Activated CD4-positive, alpha-beta memory T cell treated with anti-CD3 and anti-CD28 coated beads, Interleukin-2, amount 10 ng/mL, durations not matched to agents 7 days and 5 days (primary cell): ENCODE results near the gene PIGT. TPM values are rescaled to one million over a fixed set of nuclear protein-coding genes. Genes with fewer than 3 reads are reported as not detected.
A peak's percentile ranks its signal among the peaks of the same experiment; 100 is the strongest.

ENCODE experiments used
- CTCF ChIA-PET: fragments of 350-600 bp; sonication (Branson Sonifier 250); formaldehyde crosslinking; loops from one replicate; lab custom pipeline; 2021; ENCODE audit warnings: antibody characterized with exemption, inconsistent platforms; lab: Charles Lee
- POLR2A ChIA-PET: fragments of 350-600 bp; sonication (Branson Sonifier 250); formaldehyde crosslinking; loops from one replicate; lab custom pipeline; 2021; ENCODE audit warnings: antibody characterized with exemption; lab: Charles Lee
- DNase-seq: peaks from one replicate; pipeline ENCODE4 v3.0.0-alpha.2; 2020
- H3K27ac Mint-ChIP-seq: one replicate; pipeline ENCODE4 v1.8.0; 2021; ENCODE audit warnings: mild to moderate bottlenecking, mixed read lengths
- H3K27me3 Mint-ChIP-seq: one replicate; pipeline ENCODE4 v1.8.0; 2021; ENCODE audit warnings: mixed read lengths
- H3K36me3 Mint-ChIP-seq: one replicate; pipeline ENCODE4 v1.8.0; 2021; ENCODE audit warnings: low read depth, mixed read lengths
- H3K4me1 Mint-ChIP-seq: one replicate; pipeline ENCODE4 v1.8.0; 2021; ENCODE audit warnings: mixed read lengths
- H3K4me3 Mint-ChIP-seq: one replicate; pipeline ENCODE4 v1.8.0; 2021; ENCODE audit warnings: mild to moderate bottlenecking, mixed read lengths
- H3K9me3 Mint-ChIP-seq: one replicate; pipeline ENCODE4 v1.8.0; 2021; ENCODE audit warnings: mixed read lengths
- total RNA-seq, 2 experiments: library from RNA; stranded (reverse); gene quantifications; one replicate each; pipeline ENCODE4 v1.2.3, GENCODE V29; 2021

Gene PIGT
- total RNA-seq, 2 experiments from 2014 or later, result 52.4 to 53.0 TPM

DNA sequence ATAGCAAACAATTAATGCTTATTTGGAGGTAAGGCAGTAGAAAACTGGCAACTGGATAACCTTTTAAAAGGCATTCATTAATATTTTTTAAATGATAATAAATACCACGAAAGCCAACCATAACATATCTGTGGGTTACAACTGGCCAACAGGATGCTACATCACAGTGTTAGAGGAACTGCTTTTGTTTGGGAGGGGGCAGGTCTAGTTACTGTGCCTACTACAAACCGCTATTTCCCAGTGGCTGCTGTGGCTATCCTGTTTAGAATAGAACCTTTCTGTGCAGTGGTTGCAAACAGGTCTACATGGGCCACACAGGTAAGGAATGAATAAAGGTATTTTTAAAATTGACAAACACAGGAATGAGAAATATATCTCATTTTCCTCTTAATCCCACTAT lies 976 bp downstream of the PIGT start:
- no peak for DNase-seq
- Mint-ChIP-seq H3K27ac (peak overlapping the region; percentile 91), H3K36me3 (peaks cover 39% of the 10 kb centered on the region), H3K4me1 (peaks cover 46% of the 10 kb centered on the region), H3K27me3 (no peaks in the 10 kb centered on the region), H3K9me3 (no peaks in the 10 kb centered on the region), H3K4me3 (peak overlapping the region; percentile 93)
- ChIA-PET CTCF (interaction anchor here (4.0 to 4.3 kb wide), 2 partner anchors 20 to 43 kb away, joined by 28 to 30 read pairs; no protein-coding TSS in a partner anchor), POLR2A (interaction anchor here (1.1 to 2.9 kb wide), 10 partner anchors 10 to 62 kb away, joined by 3 to 24 read pairs (median 6); partner anchors contain the start of gene SYS1)

DNA sequence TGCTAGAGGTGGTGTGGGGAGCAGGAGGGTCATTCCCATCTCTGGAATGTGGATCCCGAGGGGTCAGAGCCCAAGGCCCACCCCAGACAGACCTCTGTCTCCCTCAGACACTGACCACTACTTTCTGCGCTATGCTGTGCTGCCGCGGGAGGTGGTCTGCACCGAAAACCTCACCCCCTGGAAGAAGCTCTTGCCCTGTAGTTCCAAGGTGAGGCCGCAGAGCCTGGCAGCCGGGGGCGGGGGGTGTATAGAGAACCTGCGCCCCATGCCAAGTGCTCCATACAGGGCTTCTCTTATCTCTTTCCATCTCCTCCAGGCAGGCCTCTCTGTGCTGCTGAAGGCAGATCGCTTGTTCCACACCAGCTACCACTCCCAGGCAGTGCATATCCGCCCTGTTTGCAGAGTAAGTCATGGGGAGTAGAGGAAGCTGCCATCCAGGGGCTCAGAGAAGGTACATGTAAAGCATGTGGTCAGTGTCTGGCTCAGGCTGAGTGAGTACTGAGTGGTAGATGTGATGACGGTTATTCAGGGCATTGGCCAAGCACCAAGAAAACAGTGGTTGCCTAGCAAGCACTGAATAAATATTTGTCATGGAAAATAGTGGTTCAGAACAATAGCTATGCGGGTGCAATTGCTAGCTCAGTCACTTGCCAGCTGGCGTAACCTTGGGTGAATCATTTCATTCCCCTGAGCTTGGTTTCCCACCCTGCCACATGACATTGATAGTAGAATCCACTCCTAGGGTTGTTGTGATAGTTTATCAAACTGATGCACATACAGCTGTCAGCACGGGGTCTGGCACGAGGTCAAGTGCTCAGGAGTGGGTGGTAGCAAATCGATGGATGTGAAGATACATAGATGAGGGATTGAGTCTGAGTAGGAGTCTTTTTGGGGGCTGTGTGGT lies 3.5 kb downstream of the PIGT start:
- DNase-seq, result no peak
- Mint-ChIP-seq H3K36me3 (peaks cover 55% of the 10 kb centered on the region), H3K4me1 (peaks cover 42% of the 10 kb centered on the region), H3K27me3 (no peaks in the 10 kb centered on the region), H3K4me3 (no peak overlapping the region), H3K27ac (peak overlapping the region; percentile 28), H3K9me3 (no peaks in the 10 kb centered on the region)
- POLR2A ChIA-PET, result interaction anchor here (0.9 kb wide), 1 partner anchor 12 kb away, joined by 3 read pairs; no protein-coding TSS in a partner anchor
- CTCF ChIA-PET, result interaction anchor here (1.1 to 2.4 kb wide), 5 partner anchors 18 to 375 kb away, joined by 3 to 11 read pairs (median 3); no protein-coding TSS in a partner anchor

DNA sequence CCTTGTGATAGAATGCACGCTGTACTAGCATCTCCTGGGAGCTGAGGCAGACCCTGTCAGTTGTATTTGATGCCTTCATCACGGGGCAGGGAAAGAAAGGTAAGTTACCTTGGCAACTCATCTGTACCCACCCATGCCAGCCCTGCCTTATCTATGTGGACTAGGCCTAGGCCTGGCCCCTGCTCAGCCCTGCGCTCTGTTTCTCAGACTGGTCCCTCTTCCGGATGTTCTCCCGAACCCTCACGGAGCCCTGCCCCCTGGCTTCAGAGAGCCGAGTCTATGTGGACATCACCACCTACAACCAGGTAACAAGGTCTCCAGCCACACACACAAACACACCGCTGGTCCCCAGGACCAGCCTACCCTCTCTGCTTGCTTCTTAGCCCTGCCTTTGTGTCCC lies 4.2 kb downstream of the PIGT start:
- Mint-ChIP-seq H3K4me1 (peaks cover 38% of the 10 kb centered on the region), H3K9me3 (no peaks in the 10 kb centered on the region), H3K36me3 (peaks cover 60% of the 10 kb centered on the region), H3K4me3 (no peak overlapping the region), H3K27ac (no peak overlapping the region), H3K27me3 (no peaks in the 10 kb centered on the region)
- ChIA-PET CTCF (interaction anchor here (1.0 to 2.4 kb wide), 3 partner anchors 17 to 58 kb away, joined by 3 to 11 read pairs (median 9); no protein-coding TSS in a partner anchor), POLR2A (interaction anchor here (0.9 kb wide), 1 partner anchor 11 kb away, joined by 3 read pairs; no protein-coding TSS in a partner anchor)
- no peak for DNase-seq

DNA sequence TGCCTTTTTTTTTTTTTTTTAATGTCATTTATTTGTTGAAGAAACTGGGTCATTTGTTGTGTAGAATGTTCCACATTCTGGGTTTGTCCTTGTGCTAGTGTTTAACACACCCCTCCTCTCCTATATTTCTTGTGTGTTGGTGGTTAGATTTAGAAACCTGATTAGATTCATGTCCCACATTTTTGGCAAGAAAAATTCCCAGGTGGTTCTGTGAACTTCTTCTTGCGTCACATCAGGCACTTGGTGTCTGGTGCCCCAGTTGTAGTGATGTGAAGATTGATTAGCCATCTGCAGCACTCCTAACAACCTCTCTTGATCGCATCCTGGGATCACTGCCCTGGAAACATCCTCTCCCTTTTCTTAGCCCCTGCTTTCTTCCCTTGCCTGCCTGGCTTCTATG lies 7.8 kb downstream of the PIGT start:
- H3K27me3 Mint-ChIP-seq, result no peaks in the 10 kb centered on the region
- no peaks in the 10 kb centered on the region for H3K9me3 Mint-ChIP-seq
- peaks cover 62% of the 10 kb centered on the region for H3K36me3 Mint-ChIP-seq
- ChIA-PET CTCF (interaction anchor here (1.0 kb wide), 1 partner anchor 13 kb away, joined by 3 read pairs; no protein-coding TSS in a partner anchor), POLR2A (no interaction called here)
- no peak overlapping the region for H3K27ac Mint-ChIP-seq
- H3K4me1 Mint-ChIP-seq, result peaks cover 9% of the 10 kb centered on the region
- H3K4me3 Mint-ChIP-seq, result no peak overlapping the region
- DNase-seq, result no peak

DNA sequence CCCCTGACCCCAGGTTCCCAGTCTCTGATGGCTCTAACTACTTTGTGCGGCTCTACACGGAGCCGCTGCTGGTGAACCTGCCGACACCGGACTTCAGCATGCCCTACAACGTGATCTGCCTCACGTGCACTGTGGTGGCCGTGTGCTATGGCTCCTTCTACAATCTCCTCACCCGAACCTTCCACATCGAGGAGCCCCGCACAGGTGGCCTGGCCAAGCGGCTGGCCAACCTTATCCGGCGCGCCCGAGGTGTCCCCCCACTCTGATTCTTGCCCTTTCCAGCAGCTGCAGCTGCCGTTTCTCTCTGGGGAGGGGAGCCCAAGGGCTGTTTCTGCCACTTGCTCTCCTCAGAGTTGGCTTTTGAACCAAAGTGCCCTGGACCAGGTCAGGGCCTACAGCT lies 9.6 kb downstream of the PIGT start:
- CTCF ChIA-PET, result no interaction called here
- POLR2A ChIA-PET, result no interaction called here
- no peaks in the 10 kb centered on the region for H3K27me3 Mint-ChIP-seq
- H3K36me3 Mint-ChIP-seq, result peaks cover 44% of the 10 kb centered on the region
- no peak overlapping the region for H3K27ac Mint-ChIP-seq
- DNase-seq, result no peak
- H3K4me3 Mint-ChIP-seq, result no peak overlapping the region
- H3K4me1 Mint-ChIP-seq, result no peaks in the 10 kb centered on the region
- H3K9me3 Mint-ChIP-seq, result no peaks in the 10 kb centered on the region

DNA sequence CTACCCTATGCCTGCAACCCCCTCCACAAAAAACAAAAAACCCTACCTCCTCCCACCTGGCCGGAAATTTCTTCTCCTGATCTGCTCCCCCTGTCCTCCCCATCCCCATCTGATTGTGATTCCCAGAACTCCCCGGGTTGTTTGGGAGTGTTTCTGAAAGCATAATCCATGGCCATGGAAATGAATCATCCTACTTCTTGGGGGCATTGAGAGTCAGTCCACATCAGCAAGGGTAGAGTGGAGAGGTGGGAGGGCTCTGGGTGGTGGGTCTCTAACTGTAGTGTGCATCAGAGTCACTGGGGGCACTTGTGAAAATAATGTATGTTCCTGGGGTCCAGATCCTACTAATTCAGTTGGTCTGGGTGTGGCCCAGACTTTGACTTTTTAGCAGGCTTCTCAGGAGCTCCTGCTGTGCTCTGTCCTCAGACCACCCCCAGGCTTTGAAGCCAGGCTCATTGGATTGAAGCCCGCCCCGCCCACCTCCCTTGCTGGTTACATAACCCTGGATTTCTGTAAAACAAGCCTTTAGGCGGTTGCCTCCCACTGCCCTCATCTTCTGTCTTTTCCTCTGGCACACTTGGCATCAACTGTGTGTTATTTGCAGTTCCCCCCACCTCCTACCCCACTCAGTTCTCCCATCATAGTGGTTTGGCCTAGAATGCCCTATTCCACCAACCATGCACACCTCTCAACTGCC lies 10.5 kb downstream of the PIGT start:
- Mint-ChIP-seq H3K36me3 (peaks cover 39% of the 10 kb centered on the region), H3K27ac (no peak overlapping the region), H3K4me3 (no peak overlapping the region), H3K27me3 (no peaks in the 10 kb centered on the region), H3K4me1 (peaks cover 2% of the 10 kb centered on the region), H3K9me3 (no peaks in the 10 kb centered on the region)
- no peak for DNase-seq
- ChIA-PET CTCF (interaction anchor here (1.0 kb wide), 1 partner anchor 11 kb away, joined by 5 read pairs; no protein-coding TSS in a partner anchor), POLR2A (interaction anchor here (1.2 kb wide), 1 partner anchor 10 kb away, joined by 3 read pairs; no protein-coding TSS in a partner anchor)

DNA sequence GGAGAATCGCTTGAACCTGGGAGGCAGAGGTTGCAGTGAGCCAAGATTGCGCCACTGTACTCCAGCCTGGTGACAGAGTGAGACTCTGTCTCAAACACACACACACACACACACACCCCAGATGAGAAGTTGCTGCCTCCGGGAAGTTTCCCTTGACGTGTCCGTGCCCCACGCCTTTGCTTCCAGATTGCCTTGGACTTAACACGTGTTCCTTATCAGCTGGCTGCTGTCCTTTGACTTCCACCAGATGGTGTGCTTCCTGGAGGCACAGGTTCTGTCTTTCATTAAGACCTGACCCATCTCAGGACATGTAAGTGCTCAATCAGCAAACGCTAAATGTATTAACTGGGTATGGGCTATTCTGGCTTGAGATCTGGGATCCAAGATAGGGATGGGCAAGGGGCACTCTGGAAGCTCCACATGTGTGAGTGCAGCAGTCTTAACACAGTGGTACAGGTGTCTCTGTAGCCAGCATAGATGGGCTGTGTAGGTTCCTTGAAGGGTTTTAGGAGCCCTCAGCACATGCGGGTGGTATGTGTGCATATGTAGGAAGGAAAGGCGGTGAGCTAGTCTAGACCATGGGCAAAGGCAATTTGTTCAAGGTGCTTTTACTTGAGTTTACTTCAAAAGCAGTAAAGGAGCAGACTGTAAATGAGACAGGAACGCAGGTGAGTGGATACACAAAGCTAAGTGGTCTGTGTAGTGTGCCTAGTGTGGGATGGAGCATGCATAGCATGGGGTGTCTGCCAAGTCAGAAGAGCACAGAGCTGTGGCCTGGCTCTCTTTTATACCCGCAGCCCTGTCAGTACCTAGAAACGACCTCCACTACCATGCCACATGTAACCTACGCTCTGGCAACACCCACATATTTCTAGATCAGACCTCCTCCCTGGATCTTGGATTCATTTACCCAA lies 11.6 kb downstream of the PIGT start:
- no peak overlapping the region for H3K27ac Mint-ChIP-seq
- H3K4me1 Mint-ChIP-seq, result peaks cover 13% of the 10 kb centered on the region
- CTCF ChIA-PET, result interaction anchor here (0.8 to 1.5 kb wide), 4 partner anchors 10 to 65 kb away, joined by 4 to 7 read pairs (median 5); partner anchors contain the start of gene SYS1
- no peak overlapping the region for H3K4me3 Mint-ChIP-seq
- H3K27me3 Mint-ChIP-seq, result no peaks in the 10 kb centered on the region
- POLR2A ChIA-PET, result interaction anchor here (1.2 to 1.7 kb wide), 2 partner anchors 9 to 11 kb away, joined by 3 to 7 read pairs; partner anchors contain the start of gene PIGT
- DNase-seq, result no peak
- peaks cover 38% of the 10 kb centered on the region for H3K36me3 Mint-ChIP-seq
- no peaks in the 10 kb centered on the region for H3K9me3 Mint-ChIP-seq

DNA sequence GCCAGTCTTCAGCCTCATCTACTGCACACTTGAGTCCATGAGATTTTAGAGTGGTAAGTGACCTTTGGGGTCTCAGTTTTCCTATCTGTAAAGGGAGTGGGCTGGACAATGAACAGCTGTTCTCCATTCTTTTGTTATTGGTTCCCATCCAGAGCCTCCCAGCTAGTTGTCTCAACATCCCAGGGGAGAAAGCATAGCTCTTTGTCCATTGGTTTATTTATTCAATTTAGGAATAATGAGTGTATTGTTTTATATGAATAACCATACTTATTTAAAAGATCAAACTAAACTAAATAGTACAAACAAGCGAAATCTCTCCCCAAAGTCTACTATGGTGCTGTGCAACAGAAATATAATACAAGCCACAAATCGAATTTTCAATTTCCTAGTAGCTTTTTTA lies 13.7 kb downstream of the PIGT start:
- ChIA-PET POLR2A (interaction anchor here (0.9 to 1.1 kb wide), 3 partner anchors 14 to 103 kb away, joined by 3 to 4 read pairs (median 3); partner anchors contain the start of gene PIGT), CTCF (interaction anchor here (0.9 to 1.3 kb wide), 2 partner anchors 56 to 137 kb away, joined by 3 to 6 read pairs; no protein-coding TSS in a partner anchor)
- no peak for DNase-seq
- peaks cover 21% of the 10 kb centered on the region for H3K4me1 Mint-ChIP-seq
- no peaks in the 10 kb centered on the region for H3K9me3 Mint-ChIP-seq
- H3K27ac Mint-ChIP-seq, result no peak overlapping the region
- H3K4me3 Mint-ChIP-seq, result no peak overlapping the region
- no peaks in the 10 kb centered on the region for H3K27me3 Mint-ChIP-seq
- peaks cover 35% of the 10 kb centered on the region for H3K36me3 Mint-ChIP-seq

DNA sequence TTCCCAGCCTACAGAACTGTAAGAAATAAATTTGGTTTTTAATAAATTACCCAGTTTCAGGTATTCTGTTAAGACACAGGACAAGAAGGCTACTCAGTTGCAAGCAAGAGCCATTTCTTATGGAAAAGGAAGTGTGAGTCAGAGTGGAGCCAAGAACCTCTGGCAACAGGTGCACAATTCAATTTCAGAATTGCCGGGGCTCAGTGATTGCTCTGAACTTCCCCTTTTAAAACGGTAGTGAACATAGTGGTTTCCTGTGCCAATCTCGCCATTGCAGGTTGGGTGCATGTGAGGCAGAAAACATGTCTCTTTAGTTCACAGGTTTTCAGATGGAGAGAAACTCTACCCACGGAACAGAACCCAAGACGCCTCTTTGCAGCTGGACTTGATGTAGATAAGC lies 16.4 kb downstream of the PIGT start:
- Mint-ChIP-seq H3K9me3 (no peaks in the 10 kb centered on the region), H3K27ac (peak overlapping the region; percentile 59), H3K27me3 (no peaks in the 10 kb centered on the region), H3K4me1 (peaks cover 33% of the 10 kb centered on the region), H3K4me3 (no peak overlapping the region), H3K36me3 (peaks cover 24% of the 10 kb centered on the region)
- ChIA-PET CTCF (interaction anchor here (0.8 to 1.4 kb wide), 5 partner anchors 14 to 70 kb away, joined by 3 to 6 read pairs (median 4); partner anchors contain the start of gene SYS1), POLR2A (interaction anchor here (0.8 to 1.9 kb wide), 6 partner anchors 14 to 111 kb away, joined by 3 to 5 read pairs (median 3); no protein-coding TSS in a partner anchor)
- DNase-seq, result peak; percentile 32

DNA sequence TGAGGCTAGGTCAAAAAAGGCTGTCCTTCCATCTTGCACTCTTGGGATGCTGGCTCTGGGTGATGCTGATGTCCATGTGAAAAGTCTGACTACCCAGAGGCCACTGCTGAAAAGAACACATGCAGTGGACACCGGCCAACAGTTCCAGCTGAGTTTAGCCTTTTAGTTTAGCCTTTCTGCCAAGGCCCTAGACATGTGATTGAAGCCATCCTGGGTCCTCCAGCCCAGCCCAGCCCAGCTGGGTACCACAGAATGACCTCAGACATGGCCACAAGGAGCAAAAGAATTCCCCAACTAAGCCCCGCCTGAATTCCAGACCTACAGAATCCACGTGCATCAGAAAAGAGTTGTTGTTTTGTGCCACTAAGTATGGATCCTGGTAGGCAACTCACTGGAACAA lies 17.4 kb downstream of the PIGT start:
- ChIA-PET CTCF (interaction anchor here (0.8 to 1.3 kb wide), 3 partner anchors 65 to 71 kb away, joined by 4 to 6 read pairs (median 4); partner anchors contain the start of gene SYS1), POLR2A (interaction anchor here (0.8 to 1.9 kb wide), 4 partner anchors 15 to 76 kb away, joined by 3 to 5 read pairs (median 4); partner anchors contain the start of gene SYS1)
- no peaks in the 10 kb centered on the region for H3K9me3 Mint-ChIP-seq
- DNase-seq, result no peak
- peaks cover 33% of the 10 kb centered on the region for H3K4me1 Mint-ChIP-seq
- peaks cover 20% of the 10 kb centered on the region for H3K36me3 Mint-ChIP-seq
- no peak overlapping the region for H3K4me3 Mint-ChIP-seq
- H3K27ac Mint-ChIP-seq, result no peak overlapping the region
- no peaks in the 10 kb centered on the region for H3K27me3 Mint-ChIP-seq

DNA sequence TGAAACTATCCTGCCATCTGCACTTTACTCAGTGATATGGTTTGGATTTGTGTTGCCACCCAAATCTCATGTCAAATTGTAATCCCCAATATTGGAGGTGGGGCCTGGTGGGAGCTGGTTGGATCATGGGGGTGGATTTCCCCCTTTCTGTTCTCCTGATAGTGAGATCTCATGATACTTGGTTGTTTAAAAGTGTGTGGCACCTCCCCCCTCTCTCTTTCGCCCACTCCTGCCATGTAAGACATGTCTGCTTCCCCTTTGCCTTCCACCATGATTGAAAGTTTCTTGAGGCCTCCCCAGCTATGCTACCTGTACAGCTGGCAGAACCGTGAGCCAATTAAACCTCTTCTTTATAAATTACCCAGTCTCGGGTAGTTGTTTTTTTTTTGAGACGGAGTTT lies 18.0 kb downstream of the PIGT start:
- H3K9me3 Mint-ChIP-seq, result no peaks in the 10 kb centered on the region
- no peak for DNase-seq
- ChIA-PET CTCF (interaction anchor here (6.9 to 7.1 kb wide), 2 partner anchors 59 to 71 kb away, joined by 156 to 194 read pairs; partner anchors contain the start of gene SYS1), POLR2A (interaction anchor here (1.1 to 1.9 kb wide), 2 partner anchors 71 to 77 kb away, joined by 3 to 5 read pairs; partner anchors contain the start of gene SYS1)
- H3K27me3 Mint-ChIP-seq, result no peaks in the 10 kb centered on the region
- peaks cover 20% of the 10 kb centered on the region for H3K36me3 Mint-ChIP-seq
- no peak overlapping the region for H3K27ac Mint-ChIP-seq
- H3K4me1 Mint-ChIP-seq, result peaks cover 33% of the 10 kb centered on the region
- no peak overlapping the region for H3K4me3 Mint-ChIP-seq
